ENCODE measurements around the gene COX7A2.

DNA sequence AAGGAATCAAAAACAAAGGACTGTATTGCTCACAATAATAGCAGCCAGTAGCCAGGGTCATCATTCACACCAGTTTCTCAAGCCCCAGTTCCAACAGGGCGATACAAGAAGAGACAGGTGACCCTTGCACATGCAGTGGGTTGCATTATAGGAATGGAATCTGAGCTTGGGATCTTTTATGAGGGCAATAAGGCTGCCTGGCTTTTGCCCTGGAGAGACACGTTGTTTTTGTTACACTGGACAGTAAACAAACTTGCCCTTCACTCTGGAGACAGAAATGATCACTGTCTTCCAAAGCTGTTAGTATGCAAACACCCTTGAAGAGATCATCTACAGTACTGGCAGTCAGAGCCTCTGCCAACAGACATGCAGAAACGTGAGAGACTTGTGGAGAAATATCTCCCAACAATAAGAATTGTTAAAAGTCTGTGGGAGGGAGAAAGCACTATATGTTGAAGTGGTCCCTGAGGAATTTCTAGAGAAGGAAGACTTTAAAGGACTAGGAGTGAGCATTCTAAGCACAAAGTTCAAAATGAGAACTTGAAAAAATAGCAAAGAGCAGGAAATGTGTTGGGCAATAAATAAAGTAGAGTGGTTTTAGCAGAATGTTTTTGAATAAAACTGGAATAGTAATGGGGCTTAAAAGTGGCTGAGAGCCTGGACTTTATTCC is 31.5 kb downstream of the COX7A2 start:
- TF ChIP-seq, protein P1, sequence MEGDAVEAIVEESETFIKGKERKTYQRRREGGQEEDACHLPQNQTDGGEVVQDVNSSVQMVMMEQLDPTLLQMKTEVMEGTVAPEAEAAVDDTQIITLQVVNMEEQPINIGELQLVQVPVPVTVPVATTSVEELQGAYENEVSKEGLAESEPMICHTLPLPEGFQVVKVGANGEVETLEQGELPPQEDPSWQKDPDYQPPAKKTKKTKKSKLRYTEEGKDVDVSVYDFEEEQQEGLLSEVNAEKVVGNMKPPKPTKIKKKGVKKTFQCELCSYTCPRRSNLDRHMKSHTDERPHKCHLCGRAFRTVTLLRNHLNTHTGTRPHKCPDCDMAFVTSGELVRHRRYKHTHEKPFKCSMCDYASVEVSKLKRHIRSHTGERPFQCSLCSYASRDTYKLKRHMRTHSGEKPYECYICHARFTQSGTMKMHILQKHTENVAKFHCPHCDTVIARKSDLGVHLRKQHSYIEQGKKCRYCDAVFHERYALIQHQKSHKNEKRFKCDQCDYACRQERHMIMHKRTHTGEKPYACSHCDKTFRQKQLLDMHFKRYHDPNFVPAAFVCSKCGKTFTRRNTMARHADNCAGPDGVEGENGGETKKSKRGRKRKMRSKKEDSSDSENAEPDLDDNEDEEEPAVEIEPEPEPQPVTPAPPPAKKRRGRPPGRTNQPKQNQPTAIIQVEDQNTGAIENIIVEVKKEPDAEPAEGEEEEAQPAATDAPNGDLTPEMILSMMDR (IDR thresholded peaks at IDR 0.05) = no peak
- TF ChIP-seq EZH2 (IDR thresholded peaks at IDR 0.05; ENCODE audit: borderline replicate concordance, insufficient read depth, low read depth, low read length, poor library complexity, severe bottlenecking) = no peak

All from B cell (primary cell).